Caco-2 (cell line): Measurements from ENCODE around the gene WWC2. TPM values are rescaled to one million over a fixed set of nuclear protein-coding genes. Genes with fewer than 3 reads are reported as not detected.

Experiments used
- BruUV-seq: library from RNA; stranded (reverse); fragments of 400-500 nt; replicated peaks from 2 replicates; lab custom pipeline; 2021; lab: Mats Ljungman, UMichigan
- CTCF ChIA-PET: fragments of 300-600 bp; sonication (Branson Sonifier 250); formaldehyde crosslinking; loops from one replicate; lab custom pipeline; 2022; ENCODE audit warnings: antibody characterized with exemption; lab: Charles Lee
- POLR2A ChIA-PET: fragments of 300-600 bp; sonication (Branson Sonifier 250); formaldehyde crosslinking; loops from one replicate; lab custom pipeline; 2022; ENCODE audit warnings: antibody characterized with exemption; lab: Charles Lee
- DNase-seq, 2 experiments: peaks; one replicate each; pipeline versions ENCODE4 v3.0.0 to v3.0.0-alpha.2; 2020 to 2022
- H3K27me3 ChIP-seq: replicated peaks from 2 replicates; pipeline ENCODE4 v1.6.0; 2011; ENCODE audit warnings: low read length; ENCODE audit not compliant: control insufficient read depth, insufficient read depth
- H3K36me3 ChIP-seq: 2 replicates; pipeline ENCODE4 v1.5.1; 2011; ENCODE audit warnings: low read length; ENCODE audit not compliant: control insufficient read depth, insufficient read depth
- H3K4me1 ChIP-seq: fragments of 250-450 bp; sonication (Bioruptor Pico); 2 replicates; pipeline ENCODE4 v1.5.1; 2020; ENCODE audit warnings: mild to moderate bottlenecking
- H3K4me3 ChIP-seq: 2 replicates; pipeline ENCODE4 v1.5.1; 2011; ENCODE audit warnings: low read depth, mild to moderate bottlenecking, control low read depth, low read length
- H3K9me3 ChIP-seq: fragments of 250-450 bp; sonication (Bioruptor Pico); 2 replicates; pipeline ENCODE4 v1.5.1; 2020; ENCODE audit warnings: mild to moderate bottlenecking, moderate library complexity
- H3K27ac Mint-ChIP-seq: one replicate; pipeline ENCODE4 v1.8.0; 2022; ENCODE audit warnings: mixed read lengths; ENCODE audit not compliant: unreplicated experiment
- H3K27me3 Mint-ChIP-seq: one replicate; pipeline ENCODE4 v1.8.0; 2022; ENCODE audit warnings: mixed read lengths; ENCODE audit not compliant: insufficient read depth, unreplicated experiment
- H3K36me3 Mint-ChIP-seq: one replicate; pipeline ENCODE4 v1.8.0; 2022; ENCODE audit warnings: mild to moderate bottlenecking, mixed read lengths; ENCODE audit not compliant: insufficient read depth, unreplicated experiment
- H3K4me1 Mint-ChIP-seq: one replicate; pipeline ENCODE4 v1.8.0; 2022; ENCODE audit warnings: low read depth, mixed read lengths; ENCODE audit not compliant: unreplicated experiment
- H3K4me3 Mint-ChIP-seq: one replicate; pipeline ENCODE4 v1.8.0; 2022; ENCODE audit warnings: mild to moderate bottlenecking, moderate library complexity, mixed read lengths; ENCODE audit not compliant: unreplicated experiment
- H3K9me3 Mint-ChIP-seq: one replicate; pipeline ENCODE4 v1.8.0; 2022; ENCODE audit warnings: mixed read lengths; ENCODE audit not compliant: unreplicated experiment
- CTCF ChIP-seq, 2 experiments: fragments of 200-600 bp in 1 of 2; IDR thresholded peaks; 1 replicate in 1 of 2; 2 replicates in 1 of 2; pipeline versions ENCODE4 v1.5.1 to v1.8.0; 2011 to 2022; ENCODE audit warnings: antibody characterized with exemption in 1 of 2, control low read depth in 1 of 2, inconsistent platforms in 1 of 2, low read depth in 1 of 2, low read length in 1 of 2, mild to moderate bottlenecking in 1 of 2, moderate library complexity in 1 of 2; ENCODE audit not compliant: insufficient read depth in 1 of 2, severe bottlenecking in 1 of 2, unreplicated experiment in 1 of 2
- intact Hi-C: fragments of 100-400 bp; cut with micrococcal nuclease; formaldehyde crosslinking; loops from one replicate; pipeline ENCODE4 v1.10.0; 2022; ENCODE audit not compliant: unreplicated experiment
- total RNA-seq: library from RNA; stranded (reverse); gene quantifications from 2 replicates; pipeline ENCODE4 v1.2.3, GENCODE V29; 2022

Gene WWC2
- total RNA-seq, 1 experiment from 2014 or later: 126 TPM

GRCh38 chr4:183260491-183261151 lies 161.6 kb downstream of the WWC2 start:
- no peaks in the 10 kb centered on the region for H3K9me3 Mint-ChIP-seq
- H3K36me3 Mint-ChIP-seq: peaks cover 80% of the 10 kb centered on the region

GRCh38 chr4:183261953-183262775 lies 163.1 kb downstream of the WWC2 start:
- no peaks in the 10 kb centered on the region for H3K9me3 Mint-ChIP-seq
- TF ChIP-seq CTCF (IDR thresholded peaks at IDR 0.05; ENCODE audit: insufficient read depth in 1 of 2, low read depth in 1 of 2, low read length in 1 of 2, severe bottlenecking in 1 of 2, unreplicated experiment in 1 of 2): peak; percentile 74 to 82
- peaks cover 15% of the 10 kb centered on the region for H3K4me1 Mint-ChIP-seq
- peaks cover 7% of the 10 kb centered on the region for H3K36me3 ChIP-seq
- peak overlapping the region; percentile 73 for H3K27ac Mint-ChIP-seq
- intact Hi-C loops: loop anchor here (1.0 to 5.0 kb wide), 5 partner anchors 12 to 385 kb away; no protein-coding TSS in a partner anchor
- H3K27me3 ChIP-seq: no peaks in the 10 kb centered on the region
- BruUV-seq: no TSS peak
- peaks cover 84% of the 10 kb centered on the region for H3K36me3 Mint-ChIP-seq
- ChIA-PET POLR2A (interaction anchor here (0.7 kb wide), 1 partner anchor 293 kb away, joined by 3 read pairs; no protein-coding TSS in a partner anchor), CTCF (interaction anchor here (0.6 to 2.0 kb wide), 11 partner anchors 8 to 776 kb away, joined by 3 to 20 read pairs (median 5); no protein-coding TSS in a partner anchor)
- peaks cover 33% of the 10 kb centered on the region for H3K4me1 ChIP-seq
- no peaks in the 10 kb centered on the region for H3K9me3 ChIP-seq
- H3K4me3 Mint-ChIP-seq: no peak overlapping the region
- H3K27me3 Mint-ChIP-seq: no peaks in the 10 kb centered on the region
- peak; percentile 76 to 83 for DNase-seq
- no peak overlapping the region for H3K4me3 ChIP-seq

More at GRCh38 chr4:183260491-183261151, 161.6 kb downstream of the WWC2 start:
- TSS peak; percentile 27 for BruUV-seq
- H3K4me1 ChIP-seq: peaks cover 40% of the 10 kb centered on the region
- peak; percentile 39 to 49 for DNase-seq
- no peak for TF ChIP-seq CTCF (IDR thresholded peaks at IDR 0.05; ENCODE audit: insufficient read depth in 1 of 2, low read depth in 1 of 2, low read length in 1 of 2, severe bottlenecking in 1 of 2, unreplicated experiment in 1 of 2)
- ChIA-PET CTCF (interaction anchor here (1.0 to 1.2 kb wide), 4 partner anchors 180 to 335 kb away, joined by 3 to 5 read pairs (median 4); no protein-coding TSS in a partner anchor), POLR2A (no interaction called here)
- no peak overlapping the region for H3K4me3 Mint-ChIP-seq
- no peaks in the 10 kb centered on the region for H3K27me3 ChIP-seq
- H3K9me3 ChIP-seq: no peaks in the 10 kb centered on the region
- no peaks in the 10 kb centered on the region for H3K27me3 Mint-ChIP-seq
- no peak overlapping the region for H3K27ac Mint-ChIP-seq
- intact Hi-C loops: loop anchor here (5.0 kb wide), 1 partner anchor 383 kb away; no protein-coding TSS in a partner anchor
- H3K4me3 ChIP-seq: no peak overlapping the region
- peaks cover 7% of the 10 kb centered on the region for H3K36me3 ChIP-seq
- peaks cover 15% of the 10 kb centered on the region for H3K4me1 Mint-ChIP-seq

GRCh38 chr4:183262776-183263100 lies 163.7 kb downstream of the WWC2 start:
- ChIA-PET POLR2A (interaction anchor here (0.7 kb wide), 1 partner anchor 293 kb away, joined by 3 read pairs; no protein-coding TSS in a partner anchor), CTCF (interaction anchor here (0.6 to 2.0 kb wide), 8 partner anchors 9 to 352 kb away, joined by 3 to 20 read pairs (median 7); no protein-coding TSS in a partner anchor)
- no peak for DNase-seq
- H3K4me3 Mint-ChIP-seq: no peak overlapping the region
- H3K27me3 Mint-ChIP-seq: no peaks in the 10 kb centered on the region
- H3K36me3 Mint-ChIP-seq: peaks cover 84% of the 10 kb centered on the region
- Histone ChIP-seq H3K4me1 (peaks cover 33% of the 10 kb centered on the region), H3K9me3 (no peaks in the 10 kb centered on the region), H3K27me3 (no peaks in the 10 kb centered on the region), H3K36me3 (peaks cover 4% of the 10 kb centered on the region), H3K4me3 (no peak overlapping the region)
- BruUV-seq: no TSS peak
- TF ChIP-seq CTCF (IDR thresholded peaks at IDR 0.05; ENCODE audit: insufficient read depth in 1 of 2, low read depth in 1 of 2, low read length in 1 of 2, severe bottlenecking in 1 of 2, unreplicated experiment in 1 of 2): no peak
- no peaks in the 10 kb centered on the region for H3K9me3 Mint-ChIP-seq
- H3K27ac Mint-ChIP-seq: peak overlapping the region; percentile 73
- peaks cover 15% of the 10 kb centered on the region for H3K4me1 Mint-ChIP-seq
- intact Hi-C loops: loop anchor here (1.0 to 5.0 kb wide), 5 partner anchors 12 to 385 kb away; no protein-coding TSS in a partner anchor
